GM23338 (cell line): Measurements from ENCODE around the gene IQSEC3. TPM values are rescaled to one million over a fixed set of nuclear protein-coding genes. Genes with fewer than 3 reads are reported as not detected.

Source experiments
- ATAC-seq: fragments of 200-7000 bp; cut with Tn5 transposase; 3 replicates; pipeline ENCODE4 v1.9.1; 2020
- DNase-seq: peaks from one replicate; pipeline ENCODE4 v3.0.0-alpha.2; 2015; ENCODE audit warnings: low spot score
- H2AFZ ChIP-seq: fragments of 200-600 bp; sonication (generic); 2 replicates; pipeline ENCODE4 v1.8.0; 2016; ENCODE audit warnings: antibody characterized with exemption, mild to moderate bottlenecking, moderate library complexity
- H3F3A ChIP-seq: fragments of 200-600 bp; sonication (generic); replicated peaks from 2 replicates; pipeline ENCODE4 v1.8.0; 2017; ENCODE audit warnings: antibody characterized with exemption, mixed run types, low read depth
- H3K27ac ChIP-seq: fragments of 200-600 bp; sonication (generic); 2 replicates; pipeline ENCODE4 v1.6.1; 2016; ENCODE audit warnings: low read depth
- H3K27me3 ChIP-seq: fragments of 200-600 bp; sonication (generic); 2 replicates; pipeline ENCODE4 v1.8.0; 2016; ENCODE audit warnings: mild to moderate bottlenecking, mixed run types, moderate library complexity; ENCODE audit not compliant: insufficient read depth
- H3K36me3 ChIP-seq: fragments of 200-600 bp; sonication (generic); 2 replicates; pipeline ENCODE4 v1.8.0; 2016; ENCODE audit warnings: mild to moderate bottlenecking; ENCODE audit not compliant: insufficient read depth
- H3K4me1 ChIP-seq: fragments of 200-600 bp; sonication (generic); 2 replicates; pipeline ENCODE4 v1.8.0; 2016; ENCODE audit warnings: mild to moderate bottlenecking, moderate library complexity; ENCODE audit not compliant: insufficient read depth
- H3K4me2 ChIP-seq: fragments of 200-600 bp; sonication (generic); 2 replicates; pipeline ENCODE4 v1.7.1; 2017; ENCODE audit warnings: mixed run types
- H3K4me3 ChIP-seq: fragments of 200-600 bp; sonication (generic); 2 replicates; pipeline ENCODE4 v1.6.1; 2016; ENCODE audit warnings: mixed run types
- H3K79me2 ChIP-seq: fragments of 200-600 bp; sonication (generic); replicated peaks from 2 replicates; pipeline ENCODE4 v1.8.0; 2017; ENCODE audit warnings: mild to moderate bottlenecking; ENCODE audit not compliant: insufficient read depth
- H3K9me2 ChIP-seq: fragments of 200-600 bp; sonication (generic); 2 replicates; pipeline ENCODE4 v1.8.0; 2017; ENCODE audit not compliant: insufficient read depth
- H4K20me1 ChIP-seq: fragments of 200-600 bp; sonication (generic); replicated peaks from 2 replicates; pipeline ENCODE4 v1.8.0; 2017; ENCODE audit warnings: mild to moderate bottlenecking; ENCODE audit not compliant: insufficient read depth
- H3K27ac Mint-ChIP-seq: 2 replicates; pipeline ENCODE4 v1.8.0; 2020; ENCODE audit warnings: inconsistent platforms, mild to moderate bottlenecking, moderate library complexity, mixed read lengths
- H3K27me3 Mint-ChIP-seq: 3 replicates; pipeline ENCODE4 v1.8.0; 2022; ENCODE audit warnings: low read depth, mild to moderate bottlenecking, moderate library complexity, mixed read lengths, inconsistent platforms; ENCODE audit not compliant: insufficient read depth, poor library complexity
- H3K36me3 Mint-ChIP-seq: 3 replicates; pipeline ENCODE4 v1.8.0; 2021; ENCODE audit warnings: low read depth, mild to moderate bottlenecking, inconsistent platforms, moderate library complexity, mixed read lengths
- H3K4me1 Mint-ChIP-seq: 3 replicates; pipeline ENCODE4 v1.8.0; 2020; ENCODE audit warnings: mild to moderate bottlenecking, inconsistent platforms, mixed read lengths
- H3K4me3 Mint-ChIP-seq: 3 replicates; pipeline ENCODE4 v1.8.0; 2021; ENCODE audit warnings: moderate library complexity, mild to moderate bottlenecking, inconsistent platforms, mixed read lengths
- H3K9me3 Mint-ChIP-seq: 3 replicates; pipeline ENCODE4 v1.8.0; 2020; ENCODE audit warnings: moderate library complexity, mild to moderate bottlenecking, inconsistent platforms, mixed read lengths
- NANOG ChIP-seq: IDR thresholded peaks from 2 replicates; pipeline ENCODE4 v1.6.1; 2016; ENCODE audit warnings: antibody characterized with exemption, borderline replicate concordance
- ZNF114 ChIP-seq: fragments of 250-450 bp; sonication (Bioruptor Pico); IDR thresholded peaks from 2 replicates; pipeline ENCODE4 v1.5.0; 2020; ENCODE audit warnings: mild to moderate bottlenecking, moderate library complexity
- ZNF331 ChIP-seq: fragments of 250-450 bp; sonication (Bioruptor Pico); IDR thresholded peaks from 2 replicates; pipeline ENCODE4 v1.5.0; 2020; ENCODE audit warnings: low read depth, mild to moderate bottlenecking, moderate library complexity
- polyA plus RNA-seq: library from polyadenylated mRNA; unstranded; fragments of >200 nt; fragmentation: Nextera tagmentation; extraction: Ambion mirVana; gene quantifications from 2 replicates; pipeline ENCODE4 v1.2.1, GENCODE V29; 2016
- total RNA-seq: library from RNA; depleted of rRNA; stranded (reverse); fragments of >200 nt; shearing (Covaris generic); gene quantifications from 2 replicates; pipeline ENCODE4 v1.2.3, GENCODE V29; 2014
- TF ChIP-seq, protein P1 (sequence below): fragments of 250-450 bp; sonication (Bioruptor Pico); IDR thresholded peaks from 2 replicates; pipeline ENCODE4 v1.5.0; 2020; ENCODE audit warnings: mild to moderate bottlenecking, moderate library complexity

The IQSEC3 gene
- total and polyA plus RNA-seq, 2 experiments from 2014 or later, result 2.1 to 3.6 TPM

DNA sequence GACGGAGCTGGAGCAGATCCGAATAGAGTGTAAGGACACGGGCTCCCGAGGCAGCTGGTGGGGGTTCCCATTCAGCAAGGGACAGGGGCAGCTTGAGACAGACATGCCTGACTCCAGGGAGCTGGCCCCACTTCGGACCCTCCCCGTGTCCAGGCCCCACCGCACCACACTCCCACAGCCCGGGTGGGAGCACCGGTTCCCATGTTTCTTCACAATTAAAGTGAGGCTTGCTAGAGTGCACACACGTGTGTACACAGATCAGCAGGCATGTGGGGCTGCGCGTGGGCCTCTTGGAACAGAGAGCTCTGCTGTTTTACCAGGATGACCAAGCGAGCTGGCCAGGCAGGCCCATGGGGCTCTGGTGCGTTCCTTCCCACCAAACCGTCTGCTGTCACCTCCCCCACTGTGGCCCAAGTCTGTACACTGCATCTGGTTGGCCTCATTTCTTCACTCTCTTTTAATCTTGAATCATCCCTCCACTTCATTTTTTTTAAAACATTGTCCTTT, 99.3 kb downstream of the IQSEC3 start (continued):
- TF ChIP-seq, protein P1, sequence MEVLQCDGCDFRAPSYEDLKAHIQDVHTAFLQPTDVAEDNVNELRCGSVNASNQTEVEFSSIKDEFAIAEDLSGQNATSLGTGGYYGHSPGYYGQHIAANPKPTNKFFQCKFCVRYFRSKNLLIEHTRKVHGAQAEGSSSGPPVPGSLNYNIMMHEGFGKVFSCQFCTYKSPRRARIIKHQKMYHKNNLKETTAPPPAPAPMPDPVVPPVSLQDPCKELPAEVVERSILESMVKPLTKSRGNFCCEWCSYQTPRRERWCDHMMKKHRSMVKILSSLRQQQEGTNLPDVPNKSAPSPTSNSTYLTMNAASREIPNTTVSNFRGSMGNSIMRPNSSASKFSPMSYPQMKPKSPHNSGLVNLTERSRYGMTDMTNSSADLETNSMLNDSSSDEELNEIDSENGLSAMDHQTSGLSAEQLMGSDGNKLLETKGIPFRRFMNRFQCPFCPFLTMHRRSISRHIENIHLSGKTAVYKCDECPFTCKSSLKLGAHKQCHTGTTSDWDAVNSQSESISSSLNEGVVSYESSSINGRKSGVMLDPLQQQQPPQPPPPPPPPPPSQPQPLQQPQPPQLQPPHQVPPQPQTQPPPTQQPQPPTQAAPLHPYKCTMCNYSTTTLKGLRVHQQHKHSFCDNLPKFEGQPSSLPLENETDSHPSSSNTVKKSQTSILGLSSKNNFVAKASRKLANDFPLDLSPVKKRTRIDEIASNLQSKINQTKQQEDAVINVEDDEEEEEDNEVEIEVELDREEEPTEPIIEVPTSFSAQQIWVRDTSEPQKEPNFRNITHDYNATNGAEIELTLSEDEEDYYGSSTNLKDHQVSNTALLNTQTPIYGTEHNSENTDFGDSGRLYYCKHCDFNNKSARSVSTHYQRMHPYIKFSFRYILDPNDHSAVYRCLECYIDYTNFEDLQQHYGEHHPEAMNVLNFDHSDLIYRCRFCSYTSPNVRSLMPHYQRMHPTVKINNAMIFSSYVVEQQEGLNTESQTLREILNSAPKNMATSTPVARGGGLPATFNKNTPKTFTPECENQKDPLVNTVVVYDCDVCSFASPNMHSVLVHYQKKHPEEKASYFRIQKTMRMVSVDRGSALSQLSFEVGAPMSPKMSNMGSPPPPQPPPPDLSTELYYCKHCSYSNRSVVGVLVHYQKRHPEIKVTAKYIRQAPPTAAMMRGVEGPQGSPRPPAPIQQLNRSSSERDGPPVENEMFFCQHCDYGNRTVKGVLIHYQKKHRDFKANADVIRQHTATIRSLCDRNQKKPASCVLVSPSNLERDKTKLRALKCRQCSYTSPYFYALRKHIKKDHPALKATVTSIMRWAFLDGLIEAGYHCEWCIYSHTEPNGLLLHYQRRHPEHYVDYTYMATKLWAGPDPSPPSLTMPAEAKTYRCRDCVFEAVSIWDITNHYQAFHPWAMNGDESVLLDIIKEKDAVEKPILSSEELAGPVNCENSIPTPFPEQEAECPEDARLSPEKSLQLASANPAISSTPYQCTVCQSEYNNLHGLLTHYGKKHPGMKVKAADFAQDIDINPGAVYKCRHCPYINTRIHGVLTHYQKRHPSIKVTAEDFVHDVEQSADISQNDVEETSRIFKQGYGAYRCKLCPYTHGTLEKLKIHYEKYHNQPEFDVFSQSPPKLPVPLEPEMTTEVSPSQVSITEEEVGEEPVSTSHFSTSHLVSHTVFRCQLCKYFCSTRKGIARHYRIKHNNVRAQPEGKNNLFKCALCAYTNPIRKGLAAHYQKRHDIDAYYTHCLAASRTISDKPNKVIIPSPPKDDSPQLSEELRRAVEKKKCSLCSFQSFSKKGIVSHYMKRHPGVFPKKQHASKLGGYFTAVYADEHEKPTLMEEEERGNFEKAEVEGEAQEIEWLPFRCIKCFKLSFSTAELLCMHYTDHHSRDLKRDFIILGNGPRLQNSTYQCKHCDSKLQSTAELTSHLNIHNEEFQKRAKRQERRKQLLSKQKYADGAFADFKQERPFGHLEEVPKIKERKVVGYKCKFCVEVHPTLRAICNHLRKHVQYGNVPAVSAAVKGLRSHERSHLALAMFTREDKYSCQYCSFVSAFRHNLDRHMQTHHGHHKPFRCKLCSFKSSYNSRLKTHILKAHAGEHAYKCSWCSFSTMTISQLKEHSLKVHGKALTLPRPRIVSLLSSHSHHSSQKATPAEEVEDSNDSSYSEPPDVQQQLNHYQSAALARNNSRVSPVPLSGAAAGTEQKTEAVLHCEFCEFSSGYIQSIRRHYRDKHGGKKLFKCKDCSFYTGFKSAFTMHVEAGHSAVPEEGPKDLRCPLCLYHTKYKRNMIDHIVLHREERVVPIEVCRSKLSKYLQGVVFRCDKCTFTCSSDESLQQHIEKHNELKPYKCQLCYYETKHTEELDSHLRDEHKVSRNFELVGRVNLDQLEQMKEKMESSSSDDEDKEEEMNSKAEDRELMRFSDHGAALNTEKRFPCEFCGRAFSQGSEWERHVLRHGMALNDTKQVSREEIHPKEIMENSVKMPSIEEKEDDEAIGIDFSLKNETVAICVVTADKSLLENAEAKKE (CRISPR knock-in tag), result no peak

DNA sequence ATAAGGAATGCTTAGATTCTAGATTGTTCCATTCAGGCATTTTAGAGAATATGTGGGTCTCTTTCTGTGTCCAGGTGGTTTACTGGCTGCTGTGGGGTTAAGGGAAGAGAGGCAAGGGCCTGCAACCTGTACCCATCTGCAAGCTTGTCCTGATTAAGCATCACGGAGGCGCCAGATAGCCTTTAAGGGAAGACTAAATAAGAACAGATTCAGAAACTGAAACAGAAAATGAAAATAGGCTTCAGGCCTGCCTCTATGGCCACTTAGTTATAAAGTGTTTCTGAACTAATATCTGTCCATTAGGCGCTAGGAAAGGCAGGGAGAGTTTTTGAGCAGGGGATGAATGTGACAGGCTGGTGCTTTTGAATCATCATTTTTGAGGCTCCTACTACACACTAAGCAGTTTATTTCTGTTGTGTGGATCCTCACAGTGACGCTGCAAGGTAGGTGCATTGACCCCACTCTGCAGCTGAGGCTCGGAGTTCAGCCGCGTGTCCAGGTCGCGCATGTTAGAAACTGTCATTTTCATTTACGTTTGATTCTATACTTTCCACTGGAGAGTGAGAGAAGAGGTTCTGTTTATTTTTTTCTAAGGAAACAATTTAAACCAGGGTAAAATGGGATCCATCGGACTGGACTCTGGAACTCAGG, 100.0 kb downstream of the IQSEC3 start:
- Histone ChIP-seq H3K36me3 (no peaks in the 10 kb centered on the region), H4K20me1 (no peaks in the 10 kb centered on the region; the same call in 1 of the 2 replicates), H3K9me2 (no peaks in the 10 kb centered on the region), H3K4me2 (no peak overlapping the region), H3K4me3 (no peak overlapping the region), H3F3A (no peaks in the 10 kb centered on the region), H3K79me2 (no peaks in the 10 kb centered on the region), H3K27ac (no peak overlapping the region), H2AFZ (no peak overlapping the region), H3K27me3 (no peaks in the 10 kb centered on the region), H3K4me1 (peaks cover 14% of the 10 kb centered on the region; the same call in 1 of the 2 replicates)
- Mint-ChIP-seq H3K4me3 (no peak overlapping the region), H3K27me3 (peaks cover 24% of the 10 kb centered on the region), H3K36me3 (no peaks in the 10 kb centered on the region; the same call in 2 of the 3 replicates), H3K27ac (no peak overlapping the region), H3K9me3 (peaks cover 3% of the 10 kb centered on the region; the same call in 1 of the 3 replicates), H3K4me1 (peaks cover 53% of the 10 kb centered on the region)
- ATAC-seq (no peak), DNase-seq (no peak)
- TF ChIP-seq NANOG (no peak), ZNF114 (CRISPR knock-in tag) (no peak), ZNF331 (CRISPR knock-in tag) (no peak)
- TF ChIP-seq, protein P1 (CRISPR knock-in tag), result no peak
